Stimulated activated CD4-positive, alpha-beta T cell treated with anti-CD3 and anti-CD28 coated beads, Interleukin-4, amount 100 ng/mL, for 24 hours (primary cell): ENCODE results near the gene PDHA2.
"Not testable (repeated sequence)": the region's sequence is repeated elsewhere in the genome, so short reads cannot be mapped to it uniquely, and the experiment has no call there.

Experiments used
- DNase-seq: peaks from one replicate; pipeline ENCODE4 v3.0.0-alpha.2; 2020

Gene PDHA2

GRCh38 chr4:95839891-95840290, at the start of gene PDHA2:
TSS of gene PDHA2 (plus strand) at chr4:95840093. CDS start at chr4:95840151, 58 bp downstream.
- DNase-seq = no peak

GRCh38 chr4:95798003-95798402, 41.9 kb upstream of the PDHA2 start:
- no peak for DNase-seq

GRCh38 chr4:95798727-95799126, 41.2 kb upstream of the PDHA2 start:
- no peak for DNase-seq

GRCh38 chr4:95821867-95822266, 18.0 kb upstream of the PDHA2 start:
- no peak for DNase-seq

GRCh38 chr4:95825546-95825945, 14.3 kb upstream of the PDHA2 start:
- DNase-seq = no peak

- no peak for DNase-seq
These were observed 9.2 kb upstream of the PDHA2 start for GRCh38 chr4:95830651-95831050.

- DNase-seq = no peak
These were observed 8.7 kb upstream of the PDHA2 start for GRCh38 chr4:95831166-95831565.

- no peak for DNase-seq
These were observed 6.1 kb upstream of the PDHA2 start for GRCh38 chr4:95833711-95834194.

GRCh38 chr4:95835672-95836071, 4.2 kb upstream of the PDHA2 start:
- DNase-seq = no peak

- no peak for DNase-seq
These were observed 1.7 kb upstream of the PDHA2 start for GRCh38 chr4:95838192-95838591.

- no peak for DNase-seq
These were observed 8.1 kb downstream of the PDHA2 start for GRCh38 chr4:95847908-95848460.

GRCh38 chr4:95850161-95850560, 10.3 kb downstream of the PDHA2 start:
- DNase-seq = no peak

- DNase-seq = no peak
These were observed 17.9 kb downstream of the PDHA2 start for GRCh38 chr4:95857761-95858160.

- DNase-seq = no peak
These were observed 28.0 kb downstream of the PDHA2 start for GRCh38 chr4:95867919-95868318.

- not testable (repeated sequence) for DNase-seq
These were observed 29.5 kb downstream of the PDHA2 start for GRCh38 chr4:95869414-95869813.

GRCh38 chr4:95869961-95870500, 30.1 kb downstream of the PDHA2 start:
- DNase-seq = no peak

GRCh38 chr4:95877636-95878035, 37.7 kb downstream of the PDHA2 start:
- no peak for DNase-seq

GRCh38 chr4:95887551-95887950, 47.7 kb downstream of the PDHA2 start:
- no peak for DNase-seq

GRCh38 chr4:95889662-95890061, 49.8 kb downstream of the PDHA2 start:
- DNase-seq = no peak
